Esophagus muscularis mucosa (tissue), 4 donors: ENCODE measurements around the gene FOLR3.

Experiments used
- CTCF ChIP-seq, 3 experiments: fragments of 200-600 bp in 2 of 3; fragments of 450-650 bp in 1 of 3; sonication (generic) in 2 of 3; IDR thresholded peaks; one replicate each; pipeline ENCODE4 v1.5.1; 2017 to 2019; ENCODE audit warnings: antibody characterized with exemption in 3 of 3, mild to moderate bottlenecking in 2 of 3, moderate library complexity in 1 of 3
- EP300 ChIP-seq: sonication (generic); formaldehyde crosslinking; IDR thresholded peaks from one replicate; pipeline ENCODE4 v1.6.1; 2017; ENCODE audit warnings: antibody characterized with exemption
- POLR2A ChIP-seq: fragments of 450-650 bp; IDR thresholded peaks from one replicate; pipeline ENCODE4 v1.6.1; 2017; ENCODE audit warnings: antibody characterized with exemption, moderate library complexity, mild to moderate bottlenecking, low read depth
- POLR2AphosphoS5 ChIP-seq, 2 donors: sonication (generic); formaldehyde crosslinking; IDR thresholded peaks; one replicate each; pipeline ENCODE4 v1.6.1; 2017; ENCODE audit warnings: antibody characterized with exemption in 2 of 2

GRCh38 chr11:72146625-72147024 is 11.1 kb downstream of the FOLR3 start:
- TF ChIP-seq CTCF (IDR thresholded peaks at IDR 0.05), result no peak
- TF ChIP-seq POLR2A, result no peak
- no peak for TF ChIP-seq EP300
- no peak for TF ChIP-seq POLR2AphosphoS5 (IDR thresholded peaks at IDR 0.05)
